Transverse colon (tissue), 3 donors: Measurements from ENCODE around the gene BRME1.

ENCODE experiments used
- POLR2A ChIP-seq: fragments of 450-650 bp; IDR thresholded peaks from one replicate; pipeline ENCODE4 v1.6.1; 2016; ENCODE audit warnings: antibody characterized with exemption, mild to moderate bottlenecking, moderate library complexity
- TF ChIP-seq, protein P1 (sequence below), 5 experiments: fragments of 200-600 bp in 3 of 5; fragments of 450-650 bp in 2 of 5; sonication (generic) in 3 of 5; IDR thresholded peaks; 1 replicate in 2 of 5; 2 replicates in 3 of 5; pipeline ENCODE4 v1.5.1; 2016 to 2017; ENCODE audit warnings: antibody characterized with exemption in 5 of 5, inconsistent platforms in 3 of 5, mild to moderate bottlenecking in 2 of 5, moderate library complexity in 1 of 5

- TF ChIP-seq, protein P1, sequence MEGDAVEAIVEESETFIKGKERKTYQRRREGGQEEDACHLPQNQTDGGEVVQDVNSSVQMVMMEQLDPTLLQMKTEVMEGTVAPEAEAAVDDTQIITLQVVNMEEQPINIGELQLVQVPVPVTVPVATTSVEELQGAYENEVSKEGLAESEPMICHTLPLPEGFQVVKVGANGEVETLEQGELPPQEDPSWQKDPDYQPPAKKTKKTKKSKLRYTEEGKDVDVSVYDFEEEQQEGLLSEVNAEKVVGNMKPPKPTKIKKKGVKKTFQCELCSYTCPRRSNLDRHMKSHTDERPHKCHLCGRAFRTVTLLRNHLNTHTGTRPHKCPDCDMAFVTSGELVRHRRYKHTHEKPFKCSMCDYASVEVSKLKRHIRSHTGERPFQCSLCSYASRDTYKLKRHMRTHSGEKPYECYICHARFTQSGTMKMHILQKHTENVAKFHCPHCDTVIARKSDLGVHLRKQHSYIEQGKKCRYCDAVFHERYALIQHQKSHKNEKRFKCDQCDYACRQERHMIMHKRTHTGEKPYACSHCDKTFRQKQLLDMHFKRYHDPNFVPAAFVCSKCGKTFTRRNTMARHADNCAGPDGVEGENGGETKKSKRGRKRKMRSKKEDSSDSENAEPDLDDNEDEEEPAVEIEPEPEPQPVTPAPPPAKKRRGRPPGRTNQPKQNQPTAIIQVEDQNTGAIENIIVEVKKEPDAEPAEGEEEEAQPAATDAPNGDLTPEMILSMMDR (IDR thresholded peaks at IDR 0.05) = no peak
- no peak for TF ChIP-seq POLR2A
Measured at GRCh38 chr19:13834244-13835069, 71.5 kb downstream of the BRME1 start.
